GM20431 (cell line): ENCODE measurements around the gene CLTCL1.
"Not testable (repeated sequence)": the region's sequence is repeated elsewhere in the genome, so short reads cannot be mapped to it uniquely, and the experiment has no call there.

Experiments
- in situ Hi-C: fragments of 300-500 bp; cut with MseI, MboI; formaldehyde crosslinking; loops from one replicate; pipeline ENCODE4 v1.15.0; 2020; ENCODE audit warnings: low sequenced_read_pairs; ENCODE audit not compliant: unreplicated experiment

CLTCL1 gene

DNA sequence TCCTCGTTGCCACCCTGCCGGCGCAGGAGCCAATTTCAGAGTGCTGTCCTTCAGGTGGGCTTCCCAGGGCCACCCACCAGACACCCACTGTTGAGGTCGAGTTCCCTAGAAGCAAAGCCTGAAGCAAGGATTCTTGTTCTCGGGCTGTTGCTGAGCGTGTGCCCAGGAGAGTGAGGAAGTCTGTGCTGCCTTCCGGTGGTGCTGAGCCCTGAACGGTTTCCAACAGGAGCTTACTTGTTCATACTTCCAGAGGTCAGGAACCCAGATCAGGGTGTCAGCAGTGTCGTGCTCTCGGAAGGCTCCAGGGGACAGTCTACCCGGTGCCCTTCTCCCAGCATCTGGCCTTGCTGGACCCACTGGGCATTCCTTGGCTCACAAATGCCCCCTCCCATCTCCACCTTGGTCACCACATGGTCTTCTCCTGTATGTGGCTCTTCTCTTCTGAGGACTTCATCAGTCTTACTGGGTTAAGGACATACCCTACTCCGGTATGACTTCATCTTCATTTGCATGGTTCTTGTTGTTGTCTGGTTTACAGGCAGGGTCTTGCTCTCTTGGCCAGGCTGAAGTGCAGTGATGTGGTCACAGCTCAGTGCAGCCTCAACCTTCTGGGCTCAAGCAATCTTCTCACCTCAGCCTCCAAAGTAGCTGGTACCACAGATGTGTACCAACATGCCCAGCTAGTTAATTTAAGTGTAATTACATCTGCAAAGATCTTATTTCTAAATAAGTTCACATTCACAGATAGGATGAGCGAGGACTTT, 124.2 kb downstream of the CLTCL1 start:
- in situ Hi-C loops = no loop called here

DNA sequence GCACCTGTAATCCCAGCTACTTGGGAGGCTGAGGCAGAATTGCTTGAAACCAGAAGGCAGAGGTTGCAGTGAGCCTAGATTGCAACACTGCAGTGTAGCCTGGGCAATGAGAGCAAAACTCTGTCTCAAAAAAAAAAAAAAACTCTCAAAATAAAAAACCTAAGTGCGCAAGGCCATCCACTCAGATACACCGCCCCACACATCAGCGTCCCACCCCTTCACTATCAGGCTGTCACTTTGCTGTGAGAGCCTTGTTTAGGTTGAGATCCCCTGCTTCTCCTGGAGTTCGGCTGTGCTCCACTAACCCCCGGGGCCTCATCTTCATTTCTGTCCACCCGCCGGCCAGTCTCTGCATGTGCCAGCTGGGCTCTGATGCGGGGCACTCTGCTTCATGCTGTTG, 125.1 kb downstream of the CLTCL1 start:
- in situ Hi-C loops = no loop called here

DNA sequence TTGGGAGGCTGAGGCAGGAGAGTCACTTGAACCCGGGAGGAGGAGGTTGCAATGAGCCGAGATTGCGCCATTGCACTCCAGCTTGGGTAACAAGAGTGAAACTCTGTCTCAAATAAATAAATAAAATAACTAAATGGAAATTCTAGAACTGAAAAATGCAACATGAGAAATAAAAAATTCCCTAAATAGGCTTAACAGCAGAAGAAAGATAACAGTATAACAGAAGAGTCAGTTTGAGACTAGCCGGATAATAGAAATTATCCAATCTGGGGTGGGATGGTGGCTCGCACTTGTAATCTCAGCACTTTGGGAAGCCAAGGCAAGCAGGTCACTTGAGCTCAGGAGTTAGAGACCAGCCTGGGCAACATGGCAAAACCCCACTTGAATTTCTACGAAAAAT, 127.1 kb downstream of the CLTCL1 start:
- in situ Hi-C loops = no loop called here

DNA sequence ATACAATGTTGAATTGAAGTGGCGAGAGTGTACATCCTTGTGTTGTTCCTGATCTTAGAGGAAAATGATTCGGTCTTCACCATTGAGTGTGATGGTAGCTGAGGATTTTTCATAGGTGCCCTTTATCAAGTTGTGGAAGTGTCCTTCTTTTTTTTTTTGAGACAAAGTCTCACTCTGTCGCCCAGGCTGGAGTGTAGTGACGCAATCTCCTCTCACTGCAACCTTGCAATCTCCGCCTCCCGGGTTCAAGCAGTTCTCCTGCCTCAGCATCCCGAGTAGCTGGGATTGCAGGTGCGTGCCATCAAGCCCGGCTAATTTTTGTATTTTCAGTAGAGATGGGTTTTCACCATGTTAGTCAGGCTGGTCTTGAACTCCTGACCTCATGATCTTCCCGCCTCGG, 132.9 kb downstream of the CLTCL1 start:
- in situ Hi-C loops = not testable (repeated sequence)

DNA sequence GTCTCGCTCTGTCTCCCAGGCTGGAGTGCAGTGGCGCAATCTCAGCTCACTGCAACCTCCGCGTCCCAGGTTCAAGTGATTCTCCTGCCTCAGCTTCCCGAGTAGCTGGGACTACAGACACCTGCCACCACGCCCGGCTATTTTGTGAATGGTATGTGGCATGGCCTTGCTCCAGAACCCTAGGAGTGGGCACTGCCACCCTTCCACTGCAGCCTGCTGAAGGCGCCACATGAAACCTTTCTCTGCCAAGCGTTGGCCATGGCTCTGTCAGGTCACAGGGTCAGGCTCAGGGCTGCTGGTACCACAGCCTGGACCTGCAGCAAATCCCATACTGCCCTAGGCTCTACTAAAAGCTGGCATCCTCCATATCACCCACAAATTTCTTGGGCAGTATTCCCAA, 135.4 kb downstream of the CLTCL1 start:
- in situ Hi-C loops = not testable (repeated sequence)

DNA sequence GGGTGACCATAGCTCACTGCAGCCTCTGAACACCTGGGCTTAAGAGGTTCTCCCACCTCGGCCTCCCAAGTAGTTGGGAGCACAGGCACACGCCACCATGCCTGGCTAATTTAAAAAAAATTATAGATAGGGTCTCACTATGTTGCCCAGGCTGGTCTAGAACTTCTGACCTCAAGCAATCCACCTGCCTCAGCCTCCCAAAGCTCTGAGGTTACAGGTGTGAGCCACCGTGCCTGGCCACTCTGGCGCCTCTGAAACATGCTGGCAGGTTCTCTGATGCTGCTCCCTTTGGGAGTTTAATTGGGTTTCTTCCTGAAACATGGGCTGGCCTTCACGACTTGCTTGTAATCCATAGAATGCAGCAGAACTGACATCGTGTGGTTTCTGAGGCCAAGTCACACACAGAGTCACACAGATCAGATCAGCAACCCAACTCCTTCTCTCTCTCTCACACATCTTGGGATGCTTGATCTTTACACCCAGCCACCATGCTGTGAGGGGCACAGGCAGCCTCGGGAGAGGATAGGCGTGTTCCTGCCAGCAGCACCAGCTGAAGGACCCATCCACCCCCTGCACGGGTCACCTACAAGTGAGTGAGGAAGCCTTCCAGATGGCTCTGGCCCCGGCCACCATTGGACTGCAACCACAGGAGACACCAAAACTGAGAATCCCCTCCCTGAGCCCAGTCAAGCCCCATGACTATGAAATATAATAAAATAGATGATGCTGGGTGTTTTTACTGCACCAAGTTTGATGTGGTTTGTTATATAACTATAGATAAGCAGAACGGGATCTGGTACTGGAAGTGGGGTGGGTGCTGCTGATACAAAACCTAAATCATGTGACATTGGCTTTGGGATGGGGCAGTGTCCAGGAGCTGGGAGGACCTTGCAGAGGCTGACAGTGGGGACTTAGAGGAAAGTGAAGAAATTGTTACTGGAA, 138.3 kb downstream of the CLTCL1 start:
- in situ Hi-C loops = no loop called here

DNA sequence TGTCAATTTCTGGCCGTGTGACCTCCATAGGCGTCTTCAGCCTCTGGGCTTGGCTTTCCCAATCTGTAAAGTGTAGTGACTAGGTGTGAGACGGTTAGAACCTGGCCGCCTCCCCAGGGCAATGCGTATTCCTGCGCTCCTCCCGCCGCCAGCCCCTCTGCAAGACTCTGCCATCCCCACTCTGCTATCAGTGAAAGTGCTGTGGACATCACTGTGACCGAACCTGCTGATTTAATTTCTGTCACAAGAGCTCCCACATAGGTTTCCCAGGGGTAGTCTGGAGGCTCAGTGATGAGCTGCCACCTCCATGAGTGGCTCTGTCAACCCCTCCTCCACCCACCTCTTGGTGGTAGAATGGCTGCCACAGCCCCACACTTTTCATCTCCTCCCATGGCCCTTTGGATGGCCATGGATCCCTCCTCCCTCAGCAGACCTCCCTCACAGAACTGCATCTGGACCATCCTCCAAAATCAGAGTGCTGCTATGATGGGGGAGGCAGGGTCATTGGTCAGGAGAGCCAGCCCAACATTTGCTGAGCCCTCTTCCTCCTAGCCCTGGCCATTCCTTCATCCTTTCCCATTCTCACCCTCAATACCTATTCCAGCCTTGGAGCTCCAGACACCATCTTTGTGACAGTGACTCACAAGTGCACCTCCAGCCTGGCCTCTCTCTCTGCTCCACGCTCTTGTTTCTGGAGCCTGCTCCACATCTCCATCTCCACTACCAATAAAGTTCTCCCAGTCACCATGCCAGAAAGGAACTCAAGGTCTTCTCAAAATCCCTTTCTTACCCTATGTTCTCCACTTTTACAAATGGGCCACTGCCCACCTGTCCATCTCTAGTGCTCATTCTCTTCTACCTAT, 140.0 kb downstream of the CLTCL1 start:
- in situ Hi-C loops = no loop called here

DNA sequence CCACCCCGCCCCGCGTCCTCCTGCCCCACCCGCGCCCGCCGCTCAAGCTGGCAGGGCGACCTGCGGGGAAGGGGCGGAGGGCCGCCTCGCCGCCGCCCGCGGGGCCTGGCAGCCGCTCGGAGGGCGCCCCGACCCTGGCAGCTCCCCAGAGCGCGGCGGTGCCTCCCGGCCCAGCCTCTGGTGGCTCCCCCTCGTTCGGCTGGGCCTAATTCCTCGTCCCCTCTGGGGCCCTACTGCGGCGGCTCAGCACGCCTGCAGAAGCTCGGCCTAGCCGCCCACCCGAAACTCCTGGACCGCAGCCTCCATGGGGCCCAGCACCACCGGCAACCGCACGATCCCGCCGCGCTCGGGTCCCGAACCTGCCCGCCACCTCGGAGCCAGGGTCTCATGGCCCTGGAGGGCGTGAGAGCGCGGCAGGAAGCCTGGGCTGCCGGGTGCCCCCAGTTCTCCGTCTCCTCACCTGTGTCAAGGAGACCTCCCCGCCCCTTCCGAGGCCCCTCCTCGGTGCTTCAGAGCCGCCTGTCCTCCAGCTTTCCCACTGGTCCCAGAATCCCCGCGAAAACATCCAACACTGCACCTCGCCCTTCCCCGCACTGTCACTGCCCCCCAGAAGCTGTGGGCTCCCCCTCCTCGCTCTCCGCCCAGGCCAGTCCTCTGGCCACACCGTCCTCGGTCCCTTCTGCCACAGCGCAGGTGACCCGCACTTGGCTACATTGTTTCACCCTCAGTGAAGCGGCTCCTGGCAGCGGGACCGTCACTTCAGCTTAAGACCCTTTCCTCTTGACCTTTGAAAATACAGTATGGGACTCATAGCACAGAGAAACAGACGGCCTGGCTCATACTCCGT, 140.8 kb downstream of the CLTCL1 start:
- in situ Hi-C loops = no loop called here

DNA sequence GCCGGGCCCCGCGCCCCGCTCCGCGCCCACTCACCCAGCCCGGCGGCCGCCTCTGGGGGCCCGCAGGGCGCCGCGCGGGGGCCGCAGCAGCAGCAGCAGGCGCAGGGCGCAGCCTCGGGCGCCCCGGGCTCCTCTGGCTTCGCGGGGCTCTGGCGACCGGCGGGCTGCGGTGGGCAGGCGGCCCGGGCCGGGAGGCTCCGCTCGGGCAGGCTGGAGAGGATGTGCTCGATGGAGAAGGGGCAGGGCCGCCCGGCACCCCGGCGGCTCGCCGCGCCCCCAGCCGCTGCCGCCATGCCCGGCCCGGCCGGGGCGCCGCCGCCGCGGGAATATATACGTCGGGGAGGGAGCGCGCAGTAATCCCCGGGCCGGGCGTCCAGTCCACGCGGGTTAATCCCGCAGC, 141.5 kb downstream of the CLTCL1 start, which contains the start of gene GSC2:
Gene GSC2, minus strand, starts transcription at position 302 of the 400 bp plus-strand sequence. Its CDS starts 9 bp downstream, at position 293.
- in situ Hi-C loops = no loop called here

DNA sequence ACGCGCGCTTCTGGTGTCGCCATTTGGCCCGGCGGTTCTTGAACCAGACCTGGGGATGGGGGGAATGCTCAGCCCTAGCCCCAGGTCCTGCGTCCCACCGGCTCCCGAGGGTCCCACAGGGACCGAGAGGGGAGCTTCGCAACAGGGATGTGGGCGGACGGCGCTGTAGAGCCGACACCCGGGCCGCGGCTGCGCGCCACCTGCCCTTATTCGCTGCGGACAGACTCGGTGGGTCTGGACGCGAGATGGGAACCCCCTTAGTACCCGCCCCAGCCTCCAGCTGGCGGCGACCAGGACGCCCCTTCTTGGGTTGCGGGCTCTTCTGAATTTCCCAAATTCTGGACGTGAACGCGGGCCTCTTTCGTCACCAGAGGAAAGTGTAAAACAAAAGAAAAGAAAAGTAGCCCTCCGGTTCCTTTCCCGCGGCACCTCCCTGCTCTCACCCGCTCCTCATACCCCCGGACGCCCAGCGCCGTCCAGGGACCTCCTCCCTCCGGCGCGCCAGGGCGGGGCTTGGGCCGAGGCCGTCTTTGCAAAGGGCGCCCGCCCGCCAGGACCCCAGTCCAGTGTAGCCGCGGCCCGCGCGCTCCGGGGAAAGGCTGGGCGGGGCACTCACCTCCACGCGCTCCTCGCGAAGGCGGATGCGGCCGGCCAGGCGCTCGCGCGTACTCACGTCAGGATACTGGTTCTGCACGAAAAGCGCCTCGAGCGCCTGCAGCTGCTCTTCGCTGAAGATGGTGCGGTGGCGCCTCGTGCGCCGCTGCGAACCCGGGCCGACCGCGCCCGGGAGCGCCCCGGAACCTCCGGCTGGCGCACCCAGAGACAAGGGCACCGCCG, 142.3 kb downstream of the CLTCL1 start:
- in situ Hi-C loops = no loop called here

DNA sequence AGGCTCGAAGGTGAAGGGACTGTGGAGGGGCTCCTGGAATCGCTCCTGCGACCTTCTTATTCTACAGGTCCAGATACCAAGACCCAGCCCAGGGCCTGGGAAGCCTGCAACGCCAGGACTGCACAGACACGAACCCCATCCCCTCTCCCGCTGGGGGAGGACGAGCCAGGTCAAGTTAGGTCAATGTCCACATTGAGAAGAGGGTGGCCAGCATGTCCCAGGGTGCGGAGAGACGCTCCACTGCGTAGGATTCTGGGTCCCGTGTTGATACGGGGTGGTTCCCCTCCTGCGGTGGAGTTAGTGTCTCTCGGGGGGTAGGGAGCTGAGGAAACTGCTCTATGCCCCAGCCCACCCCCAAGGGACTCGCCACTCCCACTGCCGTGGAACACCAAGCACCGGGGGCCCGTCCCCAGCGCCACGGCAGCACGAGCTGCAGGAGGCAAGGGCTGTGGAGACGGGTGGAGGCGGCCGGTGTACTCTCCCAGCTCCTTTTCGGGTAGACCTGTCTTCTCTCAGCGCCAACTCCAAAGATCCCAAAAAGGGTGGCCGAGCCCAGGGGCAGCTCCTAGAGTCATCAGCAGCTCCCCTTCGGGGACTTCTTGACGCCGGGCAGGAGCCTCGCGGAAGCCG, 143.0 kb downstream of the CLTCL1 start:
- in situ Hi-C loops = no loop called here

DNA sequence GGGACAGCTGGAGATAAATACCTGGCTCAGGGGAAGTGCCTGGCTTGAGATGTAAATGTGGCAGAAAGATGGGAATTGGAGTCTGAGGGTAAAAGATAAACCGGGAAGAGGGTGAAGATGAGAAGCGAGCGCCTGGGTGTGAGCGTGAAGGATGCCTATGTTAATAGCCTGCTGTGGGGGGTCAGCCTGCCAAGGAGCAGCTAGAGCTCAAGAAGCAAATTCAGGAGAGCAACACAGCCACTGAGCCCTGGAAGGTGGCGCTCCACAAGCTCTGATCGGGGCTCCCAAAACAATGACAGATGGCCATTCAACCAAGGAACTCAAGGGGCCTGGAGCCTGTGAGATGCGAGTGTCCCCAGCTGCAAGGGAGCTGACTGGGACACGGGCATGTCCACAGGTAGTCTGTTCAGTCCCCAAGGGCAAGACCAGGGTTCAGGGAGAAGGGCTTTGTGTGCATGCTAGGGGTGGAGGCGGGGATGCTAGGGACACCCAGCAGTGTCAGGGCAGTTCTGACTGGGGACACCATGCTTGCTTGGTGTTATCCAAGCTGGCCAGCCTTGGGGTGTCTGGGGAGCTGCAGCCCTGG, 144.2 kb downstream of the CLTCL1 start:
- in situ Hi-C loops = no loop called here

DNA sequence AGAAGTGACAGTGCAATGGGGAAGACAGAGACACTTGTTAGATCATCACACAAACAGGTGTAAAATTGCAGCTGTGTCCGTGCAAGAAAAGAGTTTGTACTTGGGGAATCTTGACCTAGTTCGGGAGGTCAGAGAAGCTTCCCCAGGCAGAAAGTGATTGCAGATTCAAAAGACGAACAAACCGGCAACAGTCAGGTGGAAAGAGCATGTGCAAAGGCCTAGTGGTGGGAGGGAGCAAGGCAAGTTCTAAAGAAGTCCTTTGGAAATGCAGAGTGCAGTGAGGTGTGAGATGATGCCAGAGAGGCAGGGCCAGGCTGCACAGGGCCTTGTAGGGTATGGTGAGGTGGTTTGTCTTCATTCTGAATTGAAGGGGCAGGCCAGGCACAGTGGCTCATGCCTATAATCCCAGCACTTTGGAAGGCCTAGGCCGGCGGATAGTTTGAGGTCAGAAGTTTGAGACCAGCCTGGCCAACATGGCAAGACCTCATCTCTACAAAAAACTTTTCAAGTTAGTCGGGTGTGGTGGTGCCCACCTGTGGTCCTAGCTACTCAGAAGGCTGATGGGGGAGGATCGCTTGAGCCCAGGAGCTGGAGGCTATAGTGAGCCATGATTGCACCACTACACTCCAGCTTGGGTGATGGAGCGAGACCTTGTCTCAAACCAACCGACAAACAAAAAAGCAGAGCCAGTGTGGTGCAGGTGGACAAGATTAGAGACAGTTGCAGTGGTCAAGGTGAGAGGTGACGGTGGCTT, 145.1 kb downstream of the CLTCL1 start:
- in situ Hi-C loops = no loop called here

DNA sequence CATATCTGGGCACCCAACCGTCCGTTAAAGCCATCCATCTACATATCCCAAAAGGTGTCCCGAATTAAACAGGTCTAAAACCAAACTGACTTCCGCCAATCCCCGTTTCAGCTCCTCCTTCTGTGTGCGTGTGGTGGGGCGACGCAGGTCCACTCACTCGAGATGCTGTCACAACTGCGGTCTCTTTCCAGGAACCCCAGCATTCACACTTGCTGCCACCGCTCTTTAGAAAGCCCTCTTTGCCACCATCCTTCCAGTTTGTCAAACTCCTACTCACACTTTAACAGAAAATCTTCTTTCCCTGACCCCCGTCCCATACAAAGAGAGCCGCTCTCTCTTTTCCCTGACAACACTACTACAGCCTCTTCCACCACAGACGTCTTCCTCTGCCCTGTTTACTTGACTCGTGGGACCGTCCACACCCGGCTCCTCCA, 147.5 kb downstream of the CLTCL1 start:
- in situ Hi-C loops = no loop called here

DNA sequence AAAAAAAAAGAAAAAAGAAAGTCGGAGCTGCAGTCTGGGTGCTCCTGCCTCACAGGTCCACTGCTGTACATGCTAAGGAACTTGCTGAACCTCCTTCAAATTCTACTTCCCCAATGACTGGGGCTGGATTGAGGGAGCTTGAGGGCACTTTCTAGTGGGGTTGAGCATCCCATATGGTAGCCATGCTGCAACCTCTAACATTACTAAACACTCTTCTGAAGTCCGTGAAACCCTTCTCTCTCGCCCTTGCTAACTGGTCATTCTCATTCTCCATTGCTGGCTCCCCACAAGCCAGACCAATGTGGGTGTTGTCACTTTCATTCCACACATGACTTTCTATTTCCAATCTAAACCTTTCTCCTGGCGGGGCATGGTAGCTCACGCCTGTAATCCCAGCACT, 148.3 kb downstream of the CLTCL1 start:
- in situ Hi-C loops = no loop called here

DNA sequence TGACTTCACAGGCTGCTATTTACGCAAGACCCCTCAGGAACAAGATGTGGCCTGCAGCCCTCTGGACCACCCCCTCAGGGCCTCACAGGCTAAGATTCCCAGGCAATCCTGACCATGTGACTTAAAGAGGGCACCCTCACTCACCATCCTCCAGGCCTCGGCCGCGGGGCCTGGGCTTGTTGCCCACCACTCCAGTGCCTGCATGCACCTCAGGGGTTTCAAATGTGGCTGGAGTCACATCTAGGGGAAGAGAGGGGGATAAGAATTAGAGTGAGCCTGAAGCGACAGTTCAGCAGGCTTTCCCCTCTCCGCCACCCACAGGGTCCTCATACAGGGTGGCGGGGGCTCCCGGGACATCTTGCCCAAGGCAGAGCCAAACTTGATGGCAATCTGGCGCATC, 149.1 kb downstream of the CLTCL1 start:
- in situ Hi-C loops = no loop called here

DNA sequence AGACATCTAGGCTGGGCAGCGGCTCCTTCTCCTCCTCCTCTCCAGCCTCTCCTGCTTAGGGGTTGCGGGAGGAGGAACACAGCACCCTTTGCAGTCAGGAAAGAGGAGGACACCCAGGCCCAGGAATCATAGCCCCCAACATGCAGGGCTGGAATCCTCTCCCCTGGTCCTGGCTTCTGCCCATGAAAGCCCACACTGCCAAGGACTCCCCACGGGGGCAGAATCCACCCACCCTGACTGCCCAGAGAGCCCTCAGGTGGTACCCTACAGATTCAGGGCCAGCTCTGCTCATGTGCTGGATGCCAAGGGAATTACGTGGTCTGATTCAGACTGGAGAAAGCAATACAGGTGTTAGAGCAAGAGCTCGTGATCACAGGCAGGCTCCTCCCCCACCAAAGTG, 151.5 kb downstream of the CLTCL1 start:
- in situ Hi-C loops = no loop called here
